ENCODE data around the gene ARTN. TPM values are rescaled to one million over a fixed set of nuclear protein-coding genes. Genes with fewer than 3 reads are reported as not detected.

ARTN gene
- total RNA-seq, 1 experiment from 2014 or later: 10.6 TPM

DNA sequence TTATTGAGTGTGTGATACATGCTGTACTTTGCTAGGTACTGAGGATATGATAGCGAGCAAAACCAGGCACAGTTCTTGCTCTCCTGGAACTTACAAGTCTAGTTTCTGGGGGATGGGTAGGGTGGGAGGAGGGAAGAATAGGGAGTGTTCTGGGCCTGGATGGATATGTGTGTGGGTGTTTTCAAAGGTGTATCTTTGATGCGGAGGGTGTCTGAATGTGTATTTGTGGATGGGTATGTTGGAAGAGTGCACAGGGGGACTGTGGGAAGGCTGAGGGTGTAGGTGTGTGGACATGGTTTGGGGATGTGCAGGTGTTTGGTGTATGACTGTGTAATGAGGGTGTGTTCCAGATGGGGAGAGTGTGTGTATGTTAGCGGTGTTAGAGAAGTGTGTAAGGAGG lies 31.7 kb downstream of the ARTN start:
- H3K4ac ChIP-seq (ENCODE audit: low read depth, low read length): no peak overlapping the region
- no peak overlapping the region for H4K5ac ChIP-seq (ENCODE audit: insufficient read length, low read depth, low read length)
- no peaks in the 10 kb centered on the region; the same call in 1 of the 2 replicates for H3K4me1 ChIP-seq (ENCODE audit: insufficient read depth, low read length)
- no peak overlapping the region for H3K9ac ChIP-seq (ENCODE audit: extremely low read depth, insufficient read length, low read length)
- H3K14ac ChIP-seq (ENCODE audit: insufficient read depth, low read length): no peak overlapping the region
- no peak overlapping the region for H2AK5ac ChIP-seq (ENCODE audit: insufficient read length, low read length)
- Mint-ChIP-seq H3K36me3 (ENCODE audit: insufficient read depth in 1 of 3, low read depth in 3 of 3) (peaks cover 4 to 10% (median 4%) of the 10 kb centered on the region in 3 experiments; a peak in 4 of 7 replicates), H3K4me1 (peaks cover under 1 to 3% of the 10 kb centered on the region in 2 experiments; a peak in 2 of 4 replicates), H3K9me3 (no peaks in the 10 kb centered on the region), H3K27ac (no peak overlapping the region), H3K27me3 (ENCODE audit: low read depth) (peaks cover 1% of the 10 kb centered on the region), H3K4me3 (no peak overlapping the region)
- H3K4me2 ChIP-seq (ENCODE audit: insufficient read depth, insufficient read length, low read length): no peak overlapping the region
- no peak overlapping the region for H2BK15ac ChIP-seq (ENCODE audit: low read depth, low read length)
- H3K79me1 ChIP-seq (ENCODE audit: insufficient read depth, low read depth, low read length, poor library complexity, severe bottlenecking): no peaks in the 10 kb centered on the region
- no peak overlapping the region for H3K23ac ChIP-seq (ENCODE audit: insufficient read length, low read depth, low read length)
- H3K56ac ChIP-seq (ENCODE audit: insufficient read length, low read depth, low read length): no peak overlapping the region
- no peak overlapping the region for H4K91ac ChIP-seq (ENCODE audit: insufficient read length, low read depth, low read length)
- H3K79me2 ChIP-seq (ENCODE audit: insufficient read depth, low read length): no peaks in the 10 kb centered on the region; the same call in 1 of the 2 replicates
- no peak overlapping the region for H3K18ac ChIP-seq (ENCODE audit: insufficient read length, low read depth, low read length)
- H2AFZ ChIP-seq (ENCODE audit: low read length): no peak overlapping the region
- no peak overlapping the region for H2BK5ac ChIP-seq (ENCODE audit: insufficient read length, low read length)
- H3K23me2 ChIP-seq (ENCODE audit: insufficient read length, low read depth, low read length, poor library complexity, severe bottlenecking): peaks cover 5% of the 10 kb centered on the region
- DNase-seq: no peak
- H2BK120ac ChIP-seq (ENCODE audit: low read depth, low read length, poor library complexity, severe bottlenecking): no peak overlapping the region
- no peak overlapping the region for H3K27ac ChIP-seq (ENCODE audit: insufficient read length, low read depth, low read length)
- H3K9me3 ChIP-seq (ENCODE audit: control insufficient read depth, low read depth, low read length): no peaks in the 10 kb centered on the region
- H4K8ac ChIP-seq (replicated peaks; ENCODE audit: insufficient read length, low read depth, low read length): no peak overlapping the region
- H2BK12ac ChIP-seq (ENCODE audit: insufficient read length, low read depth, low read length): no peak overlapping the region
- WGBS (ENCODE audit: extremely low coverage, insufficient read length, low lambda C conversion rate): 100% methylated on average over 1 of the region's 3 CpGs
- H4K20me1 ChIP-seq (ENCODE audit: control insufficient read depth, insufficient read depth, insufficient read length): no peaks in the 10 kb centered on the region
- no peak for TF ChIP-seq CTCF (conservative IDR thresholded peaks at IDR 0.05)
- H3T11ph ChIP-seq (ENCODE audit: low read length): no peak overlapping the region
- H3K27me3 ChIP-seq (ENCODE audit: insufficient read depth, low read length): no peaks in the 10 kb centered on the region
- H2BK20ac ChIP-seq (ENCODE audit: low read depth, low read length, poor library complexity, severe bottlenecking): no peak overlapping the region
